SK-N-SH treated with all-trans-retinoic acid at 6 μM for 48 hours (cell line): ENCODE data around the gene APEH.

ENCODE experiments used
- ATAC-seq: fragments of 200-7000 bp; cut with Tn5 transposase; 3 replicates; pipeline ENCODE4 v1.9.1; 2020; ENCODE audit warnings: mild to moderate bottlenecking, moderate library complexity
- ARNTL ChIP-seq: fragments of 450-650 bp; formaldehyde crosslinking; IDR thresholded peaks from 2 replicates; pipeline ENCODE4 v1.5.0; 2020; ENCODE audit warnings: low read depth, mild to moderate bottlenecking, moderate library complexity, borderline replicate concordance
- BACH2 ChIP-seq: fragments of 250-450 bp; sonication (Bioruptor Pico); IDR thresholded peaks from 2 replicates; pipeline ENCODE4 v1.9.0; 2021; ENCODE audit warnings: mild to moderate bottlenecking, borderline replicate concordance
- CSDC2 ChIP-seq: fragments of 250-450 bp; sonication (Bioruptor Pico); IDR thresholded peaks from 2 replicates; pipeline ENCODE4 v1.5.0; 2020; ENCODE audit warnings: mild to moderate bottlenecking, moderate library complexity
- ESRRG ChIP-seq: fragments of 250-450 bp; sonication (Bioruptor Pico); IDR thresholded peaks from 2 replicates; pipeline ENCODE4 v1.6.1; 2021; ENCODE audit warnings: mild to moderate bottlenecking
- GLIS3 ChIP-seq: fragments of 250-450 bp; sonication (Bioruptor Pico); IDR thresholded peaks from 2 replicates; pipeline ENCODE4 v1.5.0; 2020; ENCODE audit warnings: mild to moderate bottlenecking, moderate library complexity
- ISL1 ChIP-seq: fragments of 250-450 bp; sonication (Bioruptor Pico); IDR thresholded peaks from 2 replicates; pipeline ENCODE4 v2.1.2; 2022; ENCODE audit warnings: mild to moderate bottlenecking, moderate library complexity
- OSR1 ChIP-seq: fragments of 250-450 bp; sonication (Bioruptor Pico); IDR thresholded peaks from 2 replicates; pipeline ENCODE4 v1.8.0; 2022; ENCODE audit warnings: moderate library complexity, mild to moderate bottlenecking, inconsistent platforms
- PPARA ChIP-seq: fragments of 250-450 bp; sonication (Bioruptor Pico); IDR thresholded peaks from 2 replicates; pipeline ENCODE4 v1.5.0; 2020; ENCODE audit warnings: mild to moderate bottlenecking, borderline replicate concordance
- RARB ChIP-seq: fragments of 250-450 bp; sonication (Bioruptor Pico); IDR thresholded peaks from 2 replicates; pipeline ENCODE4 v1.8.0; 2021; ENCODE audit warnings: mild to moderate bottlenecking, moderate library complexity
- TCF4 ChIP-seq: fragments of 250-450 bp; sonication (Bioruptor Pico); IDR thresholded peaks from 2 replicates; pipeline ENCODE4 v1.8.0; 2021; ENCODE audit warnings: mild to moderate bottlenecking, moderate library complexity, borderline replicate concordance
- TOX ChIP-seq: fragments of 250-450 bp; sonication (Bioruptor Pico); IDR thresholded peaks from 2 replicates; pipeline ENCODE4 v1.8.0; 2021; ENCODE audit warnings: mild to moderate bottlenecking, moderate library complexity, borderline replicate concordance
- ZC3H10 ChIP-seq: fragments of 250-450 bp; sonication (Bioruptor Pico); IDR thresholded peaks from 2 replicates; pipeline ENCODE4 v1.5.1; 2021; ENCODE audit warnings: mild to moderate bottlenecking, moderate library complexity
- ZFP3 ChIP-seq: fragments of 250-450 bp; sonication (Bioruptor Pico); IDR thresholded peaks from 2 replicates; pipeline ENCODE4 v1.5.0; 2020; ENCODE audit warnings: mild to moderate bottlenecking, moderate library complexity
- ZFP30 ChIP-seq: fragments of 450-650 bp; formaldehyde crosslinking; IDR thresholded peaks from 2 replicates; pipeline ENCODE4 v1.5.0; 2022; ENCODE audit warnings: mild to moderate bottlenecking, moderate library complexity
- ZNF565 ChIP-seq: fragments of 450-650 bp; formaldehyde crosslinking; conservative IDR thresholded peaks from 2 replicates; pipeline ENCODE4 v1.5.0; 2020; ENCODE audit warnings: low read depth, mild to moderate bottlenecking, moderate library complexity
- ZNF70 ChIP-seq: fragments of 450-650 bp; formaldehyde crosslinking; IDR thresholded peaks from 2 replicates; pipeline ENCODE4 v1.5.0; 2020; ENCODE audit warnings: mild to moderate bottlenecking, moderate library complexity
- ZNF8 ChIP-seq: fragments of 450-650 bp; formaldehyde crosslinking; IDR thresholded peaks from 2 replicates; pipeline ENCODE4 v1.5.0; 2020; ENCODE audit warnings: mild to moderate bottlenecking, moderate library complexity
- TF ChIP-seq, protein P1 (sequence below): fragments of 250-450 bp; sonication (Bioruptor Pico); IDR thresholded peaks from 2 replicates; pipeline ENCODE4 v1.5.0; 2020; ENCODE audit warnings: mild to moderate bottlenecking, moderate library complexity
- TF ChIP-seq, protein P2 (sequence below): fragments of 250-450 bp; sonication (Bioruptor Pico); IDR thresholded peaks from 2 replicates; pipeline ENCODE4 v1.8.0; 2021; ENCODE audit warnings: low read depth, mild to moderate bottlenecking, moderate library complexity, borderline replicate concordance
- TF ChIP-seq, protein P3 (sequence below): fragments of 250-450 bp; sonication (Bioruptor Pico); IDR thresholded peaks from 2 replicates; pipeline ENCODE4 v1.8.0; 2020; ENCODE audit warnings: mild to moderate bottlenecking, moderate library complexity, borderline replicate concordance
- TF ChIP-seq, protein P4 (sequence below): fragments of 250-450 bp; sonication (Bioruptor Pico); IDR thresholded peaks from 2 replicates; pipeline ENCODE4 v1.5.1; 2020; ENCODE audit warnings: low read depth, mild to moderate bottlenecking, moderate library complexity
- TF ChIP-seq, protein P5 (sequence below): fragments of 250-450 bp; sonication (Bioruptor Pico); IDR thresholded peaks from 2 replicates; pipeline ENCODE4 v1.5.1; 2021; ENCODE audit warnings: mild to moderate bottlenecking, moderate library complexity

APEH gene

DNA sequence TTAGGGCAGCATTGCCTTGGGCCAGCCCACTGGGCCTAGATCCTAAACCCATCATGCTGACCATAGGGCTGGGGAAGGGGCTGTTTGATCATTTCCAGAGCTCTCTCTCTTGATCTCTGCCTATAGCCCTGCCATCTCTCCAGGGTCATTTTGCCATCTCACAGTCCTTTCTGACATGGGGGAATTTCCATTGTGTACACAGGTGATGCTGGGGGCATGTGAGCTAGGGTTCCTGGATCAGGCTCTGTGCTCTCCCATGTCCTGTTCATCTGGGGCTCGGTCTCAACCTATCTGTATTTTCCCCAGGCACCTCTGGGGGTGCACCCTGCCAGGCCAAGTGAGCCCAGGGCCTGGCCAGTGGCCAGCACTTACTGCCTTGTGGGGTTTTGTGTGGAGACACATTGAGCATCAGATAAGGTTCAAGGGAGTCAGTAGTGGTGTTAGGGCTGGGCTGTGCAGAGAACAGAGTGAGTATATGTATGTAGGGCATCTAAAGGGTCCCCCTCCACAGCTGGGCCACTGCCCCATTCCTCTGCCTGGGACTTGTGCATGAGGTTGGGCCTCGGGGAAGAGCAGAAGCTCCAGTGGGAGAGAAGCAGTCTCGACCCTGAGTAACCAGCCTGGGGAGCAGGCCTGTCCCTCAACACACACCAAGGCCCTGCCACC, 25.7 kb upstream of the APEH start:
- ATAC-seq: no peak
- TF ChIP-seq ZNF8 (CRISPR knock-in tag) (no peak), ZNF565 (CRISPR knock-in tag) (no peak), ZFP30 (CRISPR knock-in tag) (no peak), GLIS3 (CRISPR knock-in tag) (no peak), TCF4 (no peak), ARNTL (no peak), CSDC2 (CRISPR knock-in tag) (no peak), ZNF70 (no peak), TOX (CRISPR knock-in tag) (no peak), ZC3H10 (no peak), ESRRG (CRISPR knock-in tag) (no peak), PPARA (CRISPR knock-in tag) (no peak), OSR1 (CRISPR knock-in tag) (no peak), BACH2 (CRISPR knock-in tag) (no peak)
- TF ChIP-seq, protein P1, sequence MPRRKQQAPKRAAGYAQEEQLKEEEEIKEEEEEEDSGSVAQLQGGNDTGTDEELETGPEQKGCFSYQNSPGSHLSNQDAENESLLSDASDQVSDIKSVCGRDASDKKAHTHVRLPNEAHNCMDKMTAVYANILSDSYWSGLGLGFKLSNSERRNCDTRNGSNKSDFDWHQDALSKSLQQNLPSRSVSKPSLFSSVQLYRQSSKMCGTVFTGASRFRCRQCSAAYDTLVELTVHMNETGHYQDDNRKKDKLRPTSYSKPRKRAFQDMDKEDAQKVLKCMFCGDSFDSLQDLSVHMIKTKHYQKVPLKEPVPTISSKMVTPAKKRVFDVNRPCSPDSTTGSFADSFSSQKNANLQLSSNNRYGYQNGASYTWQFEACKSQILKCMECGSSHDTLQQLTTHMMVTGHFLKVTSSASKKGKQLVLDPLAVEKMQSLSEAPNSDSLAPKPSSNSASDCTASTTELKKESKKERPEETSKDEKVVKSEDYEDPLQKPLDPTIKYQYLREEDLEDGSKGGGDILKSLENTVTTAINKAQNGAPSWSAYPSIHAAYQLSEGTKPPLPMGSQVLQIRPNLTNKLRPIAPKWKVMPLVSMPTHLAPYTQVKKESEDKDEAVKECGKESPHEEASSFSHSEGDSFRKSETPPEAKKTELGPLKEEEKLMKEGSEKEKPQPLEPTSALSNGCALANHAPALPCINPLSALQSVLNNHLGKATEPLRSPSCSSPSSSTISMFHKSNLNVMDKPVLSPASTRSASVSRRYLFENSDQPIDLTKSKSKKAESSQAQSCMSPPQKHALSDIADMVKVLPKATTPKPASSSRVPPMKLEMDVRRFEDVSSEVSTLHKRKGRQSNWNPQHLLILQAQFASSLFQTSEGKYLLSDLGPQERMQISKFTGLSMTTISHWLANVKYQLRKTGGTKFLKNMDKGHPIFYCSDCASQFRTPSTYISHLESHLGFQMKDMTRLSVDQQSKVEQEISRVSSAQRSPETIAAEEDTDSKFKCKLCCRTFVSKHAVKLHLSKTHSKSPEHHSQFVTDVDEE: no peak
- TF ChIP-seq, protein P2, sequence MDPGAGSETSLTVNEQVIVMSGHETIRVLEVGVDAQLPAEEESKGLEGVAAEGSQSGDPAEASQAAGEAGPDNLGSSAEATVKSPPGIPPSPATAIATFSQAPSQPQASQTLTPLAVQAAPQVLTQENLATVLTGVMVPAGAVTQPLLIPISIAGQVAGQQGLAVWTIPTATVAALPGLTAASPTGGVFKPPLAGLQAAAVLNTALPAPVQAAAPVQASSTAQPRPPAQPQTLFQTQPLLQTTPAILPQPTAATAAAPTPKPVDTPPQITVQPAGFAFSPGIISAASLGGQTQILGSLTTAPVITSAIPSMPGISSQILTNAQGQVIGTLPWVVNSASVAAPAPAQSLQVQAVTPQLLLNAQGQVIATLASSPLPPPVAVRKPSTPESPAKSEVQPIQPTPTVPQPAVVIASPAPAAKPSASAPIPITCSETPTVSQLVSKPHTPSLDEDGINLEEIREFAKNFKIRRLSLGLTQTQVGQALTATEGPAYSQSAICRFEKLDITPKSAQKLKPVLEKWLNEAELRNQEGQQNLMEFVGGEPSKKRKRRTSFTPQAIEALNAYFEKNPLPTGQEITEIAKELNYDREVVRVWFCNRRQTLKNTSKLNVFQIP (CRISPR knock-in tag): no peak
- TF ChIP-seq, protein P3, sequence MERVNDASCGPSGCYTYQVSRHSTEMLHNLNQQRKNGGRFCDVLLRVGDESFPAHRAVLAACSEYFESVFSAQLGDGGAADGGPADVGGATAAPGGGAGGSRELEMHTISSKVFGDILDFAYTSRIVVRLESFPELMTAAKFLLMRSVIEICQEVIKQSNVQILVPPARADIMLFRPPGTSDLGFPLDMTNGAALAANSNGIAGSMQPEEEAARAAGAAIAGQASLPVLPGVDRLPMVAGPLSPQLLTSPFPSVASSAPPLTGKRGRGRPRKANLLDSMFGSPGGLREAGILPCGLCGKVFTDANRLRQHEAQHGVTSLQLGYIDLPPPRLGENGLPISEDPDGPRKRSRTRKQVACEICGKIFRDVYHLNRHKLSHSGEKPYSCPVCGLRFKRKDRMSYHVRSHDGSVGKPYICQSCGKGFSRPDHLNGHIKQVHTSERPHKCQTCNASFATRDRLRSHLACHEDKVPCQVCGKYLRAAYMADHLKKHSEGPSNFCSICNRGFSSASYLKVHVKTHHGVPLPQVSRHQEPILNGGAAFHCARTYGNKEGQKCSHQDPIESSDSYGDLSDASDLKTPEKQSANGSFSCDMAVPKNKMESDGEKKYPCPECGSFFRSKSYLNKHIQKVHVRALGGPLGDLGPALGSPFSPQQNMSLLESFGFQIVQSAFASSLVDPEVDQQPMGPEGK (CRISPR knock-in tag): no peak
- TF ChIP-seq, protein P4, sequence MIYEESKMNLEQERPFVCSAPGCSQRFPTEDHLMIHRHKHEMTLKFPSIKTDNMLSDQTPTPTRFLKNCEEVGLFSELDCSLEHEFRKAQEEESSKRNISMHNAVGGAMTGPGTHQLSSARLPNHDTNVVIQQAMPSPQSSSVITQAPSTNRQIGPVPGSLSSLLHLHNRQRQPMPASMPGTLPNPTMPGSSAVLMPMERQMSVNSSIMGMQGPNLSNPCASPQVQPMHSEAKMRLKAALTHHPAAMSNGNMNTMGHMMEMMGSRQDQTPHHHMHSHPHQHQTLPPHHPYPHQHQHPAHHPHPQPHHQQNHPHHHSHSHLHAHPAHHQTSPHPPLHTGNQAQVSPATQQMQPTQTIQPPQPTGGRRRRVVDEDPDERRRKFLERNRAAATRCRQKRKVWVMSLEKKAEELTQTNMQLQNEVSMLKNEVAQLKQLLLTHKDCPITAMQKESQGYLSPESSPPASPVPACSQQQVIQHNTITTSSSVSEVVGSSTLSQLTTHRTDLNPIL (CRISPR knock-in tag): no peak
- TF ChIP-seq, protein P5, sequence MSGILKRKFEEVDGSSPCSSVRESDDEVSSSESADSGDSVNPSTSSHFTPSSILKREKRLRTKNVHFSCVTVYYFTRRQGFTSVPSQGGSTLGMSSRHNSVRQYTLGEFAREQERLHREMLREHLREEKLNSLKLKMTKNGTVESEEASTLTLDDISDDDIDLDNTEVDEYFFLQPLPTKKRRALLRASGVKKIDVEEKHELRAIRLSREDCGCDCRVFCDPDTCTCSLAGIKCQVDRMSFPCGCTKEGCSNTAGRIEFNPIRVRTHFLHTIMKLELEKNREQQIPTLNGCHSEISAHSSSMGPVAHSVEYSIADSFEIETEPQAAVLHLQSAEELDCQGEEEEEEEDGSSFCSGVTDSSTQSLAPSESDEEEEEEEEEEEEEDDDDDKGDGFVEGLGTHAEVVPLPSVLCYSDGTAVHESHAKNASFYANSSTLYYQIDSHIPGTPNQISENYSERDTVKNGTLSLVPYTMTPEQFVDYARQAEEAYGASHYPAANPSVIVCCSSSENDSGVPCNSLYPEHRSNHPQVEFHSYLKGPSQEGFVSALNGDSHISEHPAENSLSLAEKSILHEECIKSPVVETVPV (CRISPR knock-in tag): no peak

DNA sequence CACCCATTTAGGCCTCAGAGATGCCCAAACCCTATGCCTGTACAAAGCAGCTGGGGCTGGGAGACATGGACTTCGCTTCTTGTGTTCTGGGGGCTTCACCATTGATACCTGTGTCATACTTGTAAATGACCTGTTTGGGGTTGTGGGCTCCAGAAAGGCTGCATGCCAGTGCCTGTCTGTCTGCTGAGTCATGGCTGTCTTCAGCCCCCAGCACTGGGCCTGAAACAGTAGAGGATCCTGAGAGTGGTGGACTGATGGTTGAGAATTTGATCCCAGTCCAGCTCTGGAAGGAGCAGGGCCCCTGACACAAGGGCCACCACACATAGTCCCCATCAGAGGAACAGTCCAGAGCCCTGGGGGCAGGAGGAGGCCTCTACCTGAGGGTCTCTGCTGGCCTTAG, 24.6 kb upstream of the APEH start:
- no peak for ATAC-seq
- TF ChIP-seq OSR1 (CRISPR knock-in tag) (no peak), ZFP30 (CRISPR knock-in tag) (no peak), TOX (CRISPR knock-in tag) (no peak)

DNA sequence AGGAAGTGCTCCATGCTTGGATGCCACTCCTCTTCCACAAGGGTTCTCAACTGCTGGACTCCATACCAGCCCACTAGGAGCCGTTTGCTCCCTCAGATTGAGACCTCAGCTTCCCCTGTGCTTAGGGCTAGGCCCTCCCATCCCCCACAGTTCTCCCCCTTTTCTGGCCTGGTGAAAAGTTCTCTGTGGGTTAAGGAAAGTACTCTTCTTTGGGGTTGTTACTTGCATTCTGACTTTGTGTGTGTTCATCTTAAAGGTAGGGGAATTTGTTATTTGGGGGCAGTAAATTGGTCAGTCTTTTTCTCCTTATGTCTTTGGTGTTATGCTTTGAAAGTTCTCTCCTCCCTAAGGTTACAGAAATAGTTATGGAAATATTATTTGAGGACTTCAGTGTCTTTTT, 24.0 kb upstream of the APEH start:
- TF ChIP-seq ZNF565 (CRISPR knock-in tag): no peak
- TF ChIP-seq, protein P4 (CRISPR knock-in tag): no peak
- TF ChIP-seq, protein P3 (CRISPR knock-in tag): no peak
- TF ChIP-seq OSR1 (CRISPR knock-in tag): no peak
- no peak for TF ChIP-seq ISL1 (CRISPR knock-in tag)
- TF ChIP-seq TCF4: no peak
- TF ChIP-seq ZFP30 (CRISPR knock-in tag): no peak
- no peak for TF ChIP-seq RARB
- no peak for TF ChIP-seq ZFP3
- no peak for ATAC-seq
